ENCODE measurements around the gene DNAH17.

DNA sequence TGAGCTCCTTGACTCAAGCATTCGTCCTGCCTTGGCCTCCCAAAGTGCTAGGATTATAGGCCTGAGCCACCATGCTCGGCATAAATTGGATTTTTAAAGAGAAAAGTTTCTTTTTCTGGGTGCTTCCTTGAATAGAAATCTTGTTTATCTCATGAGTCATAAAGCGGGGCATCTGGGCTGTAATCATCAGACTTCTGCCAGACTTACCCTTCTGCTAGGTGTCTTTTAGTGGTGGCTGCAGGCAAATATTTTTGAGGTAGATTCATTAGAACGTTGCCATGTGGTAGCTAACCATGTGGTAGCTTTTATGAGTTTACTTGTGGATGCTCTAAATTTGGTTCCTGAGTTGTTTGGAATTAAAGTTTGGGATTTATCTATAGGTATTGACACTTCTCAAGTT lies 185.4 kb downstream of the DNAH17 start:
- TF ChIP-seq, protein P1, sequence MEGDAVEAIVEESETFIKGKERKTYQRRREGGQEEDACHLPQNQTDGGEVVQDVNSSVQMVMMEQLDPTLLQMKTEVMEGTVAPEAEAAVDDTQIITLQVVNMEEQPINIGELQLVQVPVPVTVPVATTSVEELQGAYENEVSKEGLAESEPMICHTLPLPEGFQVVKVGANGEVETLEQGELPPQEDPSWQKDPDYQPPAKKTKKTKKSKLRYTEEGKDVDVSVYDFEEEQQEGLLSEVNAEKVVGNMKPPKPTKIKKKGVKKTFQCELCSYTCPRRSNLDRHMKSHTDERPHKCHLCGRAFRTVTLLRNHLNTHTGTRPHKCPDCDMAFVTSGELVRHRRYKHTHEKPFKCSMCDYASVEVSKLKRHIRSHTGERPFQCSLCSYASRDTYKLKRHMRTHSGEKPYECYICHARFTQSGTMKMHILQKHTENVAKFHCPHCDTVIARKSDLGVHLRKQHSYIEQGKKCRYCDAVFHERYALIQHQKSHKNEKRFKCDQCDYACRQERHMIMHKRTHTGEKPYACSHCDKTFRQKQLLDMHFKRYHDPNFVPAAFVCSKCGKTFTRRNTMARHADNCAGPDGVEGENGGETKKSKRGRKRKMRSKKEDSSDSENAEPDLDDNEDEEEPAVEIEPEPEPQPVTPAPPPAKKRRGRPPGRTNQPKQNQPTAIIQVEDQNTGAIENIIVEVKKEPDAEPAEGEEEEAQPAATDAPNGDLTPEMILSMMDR (conservative IDR thresholded peaks at IDR 0.05; ENCODE audit: low read depth, low read length): no peak
- TF ChIP-seq EZH2 (IDR thresholded peaks at IDR 0.05; ENCODE audit: borderline replicate concordance, low read depth, low read length, poor library complexity, severe bottlenecking): no peak
